CD4-positive, alpha-beta T cell treated with Interleukin-17A for 4 hours (primary cell): ENCODE data around the gene DNAJC3.
A peak's percentile ranks its signal among the peaks of the same experiment; 100 is the strongest.
"Not testable (repeated sequence)": the region's sequence is repeated elsewhere in the genome, so short reads cannot be mapped to it uniquely, and the experiment has no call there.

Source experiments
- DNase-seq: peaks from one replicate; pipeline ENCODE4 v3.0.0-alpha.2; 2020; ENCODE audit warnings: mixed read lengths

The DNAJC3 gene

GRCh38 chr13:95784161-95784899 lies 107.4 kb downstream of the DNAJC3 start:
- DNase-seq = no peak

- DNase-seq = no peak
Measured at GRCh38 chr13:95784900-95785290, 108.0 kb downstream of the DNAJC3 start.

- DNase-seq = no peak
Measured at GRCh38 chr13:95787356-95788099, 110.6 kb downstream of the DNAJC3 start.

GRCh38 chr13:95788100-95788463 lies 111.1 kb downstream of the DNAJC3 start:
- no peak for DNase-seq

- DNase-seq = not testable (repeated sequence)
Measured at GRCh38 chr13:95789315-95789714, 112.4 kb downstream of the DNAJC3 start.

GRCh38 chr13:95791084-95791722 lies 114.3 kb downstream of the DNAJC3 start:
- no peak for DNase-seq

- DNase-seq = no peak
Measured at GRCh38 chr13:95793018-95793555, 116.1 kb downstream of the DNAJC3 start.

GRCh38 chr13:95793781-95794180 lies 116.8 kb downstream of the DNAJC3 start:
- no peak for DNase-seq

- no peak for DNase-seq
Measured at GRCh38 chr13:95797016-95797415, 120.1 kb downstream of the DNAJC3 start.

- no peak for DNase-seq
Measured at GRCh38 chr13:95800436-95800835, 123.5 kb downstream of the DNAJC3 start.

GRCh38 chr13:95801825-95802224 lies 124.9 kb downstream of the DNAJC3 start:
- DNase-seq = no peak

GRCh38 chr13:95805921-95806320 lies 129.0 kb downstream of the DNAJC3 start:
- DNase-seq = no peak

GRCh38 chr13:95809429-95809828 lies 132.5 kb downstream of the DNAJC3 start:
- no peak for DNase-seq

GRCh38 chr13:95813139-95813538 lies 136.2 kb downstream of the DNAJC3 start:
- no peak for DNase-seq

- no peak for DNase-seq
Measured at GRCh38 chr13:95814495-95814894, 137.6 kb downstream of the DNAJC3 start.

GRCh38 chr13:95822303-95822702 lies 145.4 kb downstream of the DNAJC3 start:
- no peak for DNase-seq

GRCh38 chr13:95833126-95833525 lies 156.2 kb downstream of the DNAJC3 start:
- DNase-seq = no peak

- DNase-seq = no peak
Measured at GRCh38 chr13:95833719-95834118, 156.8 kb downstream of the DNAJC3 start.

- peak; percentile 72 for DNase-seq
Measured at GRCh38 chr13:95834134-95834765, 157.3 kb downstream of the DNAJC3 start.

- no peak for DNase-seq
Measured at GRCh38 chr13:95841894-95842293, 165.0 kb downstream of the DNAJC3 start.

- DNase-seq = no peak
Measured at GRCh38 chr13:95842898-95843297, 166.0 kb downstream of the DNAJC3 start.
